Panc1 (cell line): ENCODE data around the gene FBRSL1. TPM values are rescaled to one million over a fixed set of nuclear protein-coding genes. Genes with fewer than 3 reads are reported as not detected.

Experiments used
- ATAC-seq: fragments of 200-7000 bp; cut with Tn5 transposase; 2 replicates; pipeline ENCODE4 v1.9.1; 2020; ENCODE audit warnings: mild to moderate bottlenecking, moderate library complexity
- BruUV-seq: library from RNA; stranded (reverse); fragments of 400-500 nt; replicated peaks from 2 replicates; lab custom pipeline; 2021; lab: Mats Ljungman, UMichigan
- CTCF ChIA-PET: fragments of 300-600 bp; sonication (Branson Sonifier 250); formaldehyde crosslinking; loops from one replicate; lab custom pipeline; 2022; ENCODE audit warnings: antibody characterized with exemption; lab: Charles Lee
- POLR2A ChIA-PET: fragments of 300-600 bp; sonication (Branson Sonifier 250); formaldehyde crosslinking; loops from one replicate; lab custom pipeline; 2022; ENCODE audit warnings: antibody characterized with exemption; lab: Charles Lee
- DNase-seq: peaks from one replicate; pipeline ENCODE4 v3.0.0-alpha.2; 2010; ENCODE audit warnings: low read depth, low spot score
- H3K27ac ChIP-seq: 2 replicates; pipeline ENCODE4 v1.5.1; 2011; ENCODE audit warnings: mild to moderate bottlenecking, low read length, inconsistent platforms
- H3K27me3 ChIP-seq: fragments of 200-500 bp; sonication (Bioruptor generic); 2 replicates; pipeline ENCODE4 v1.6.0; 2014; ENCODE audit warnings: low read length, inconsistent platforms; ENCODE audit not compliant: control insufficient read depth, insufficient read depth
- H3K36me3 ChIP-seq: fragments of 200-500 bp; sonication (Bioruptor generic); 2 replicates; pipeline ENCODE4 v1.5.1; 2014; ENCODE audit warnings: inconsistent platforms, mild to moderate bottlenecking, low read length, moderate library complexity; ENCODE audit not compliant: control insufficient read depth, insufficient read depth
- H3K4me1 ChIP-seq: 2 replicates; pipeline ENCODE4 v1.5.1; 2011; ENCODE audit warnings: inconsistent platforms, mild to moderate bottlenecking, low read length, moderate library complexity; ENCODE audit not compliant: control insufficient read depth, insufficient read depth
- H3K4me3 ChIP-seq, 2 experiments: 2 replicates each; pipeline ENCODE4 v1.5.1; 2011 to 2012; ENCODE audit warnings: low read depth in 2 of 2, low read length in 2 of 2, mild to moderate bottlenecking in 2 of 2, inconsistent platforms in 1 of 2, moderate library complexity in 1 of 2
- H3K9me3 ChIP-seq: fragments of 200-500 bp; sonication (Bioruptor generic); 2 replicates; pipeline ENCODE4 v1.5.1; 2014; ENCODE audit warnings: low read depth, mild to moderate bottlenecking, inconsistent platforms, low read length, moderate library complexity; ENCODE audit not compliant: control insufficient read depth, insufficient read depth
- POLR2AphosphoS5 ChIP-seq: IDR thresholded peaks from 2 replicates; pipeline ENCODE4 v1.6.1; 2012; ENCODE audit warnings: mild to moderate bottlenecking, low read depth, low read length, moderate library complexity
- SIN3A ChIP-seq: IDR thresholded peaks from 2 replicates; pipeline ENCODE4 v1.6.1; 2012; ENCODE audit warnings: low read depth, mild to moderate bottlenecking, low read length, moderate library complexity, borderline replicate concordance; ENCODE audit not compliant: insufficient read depth
- TCF7L2 ChIP-seq: IDR thresholded peaks from 2 replicates; pipeline ENCODE4 v1.6.1; 2011; ENCODE audit warnings: mild to moderate bottlenecking, low read depth, low read length, inconsistent platforms
- in situ Hi-C: cut with HindIII; loops from 2 replicates; pipeline ENCODE4 v1.10.0; 2016; ENCODE audit warnings: low sequenced_read_pairs, low pct_unique_long_range_greater_than_20kb
- intact Hi-C: fragments of 100-400 bp; cut with micrococcal nuclease; formaldehyde crosslinking; loops from one replicate; pipeline ENCODE4 v1.10.0; 2022; ENCODE audit not compliant: unreplicated experiment
- total RNA-seq: library from RNA; stranded (reverse); gene quantifications from one replicate; pipeline ENCODE4 v1.2.1, GENCODE V29; 2021; ENCODE audit not compliant: unreplicated experiment
- TF ChIP-seq, protein P1 (sequence below): fragments of 450-650 bp; IDR thresholded peaks from 2 replicates; pipeline ENCODE4 v1.5.1; 2017; ENCODE audit warnings: mild to moderate bottlenecking
- TF ChIP-seq, protein P2 (sequence below), 2 experiments: IDR thresholded peaks; 2 replicates each; pipeline ENCODE4 v1.6.1; 2011 to 2012; ENCODE audit warnings: low read depth in 2 of 2, control low read depth in 1 of 2, low read length in 1 of 2, mild to moderate bottlenecking in 1 of 2, moderate library complexity in 1 of 2; ENCODE audit not compliant: insufficient read depth in 1 of 2

The FBRSL1 gene
- total RNA-seq, 1 experiment from 2014 or later: 104 TPM

DNA sequence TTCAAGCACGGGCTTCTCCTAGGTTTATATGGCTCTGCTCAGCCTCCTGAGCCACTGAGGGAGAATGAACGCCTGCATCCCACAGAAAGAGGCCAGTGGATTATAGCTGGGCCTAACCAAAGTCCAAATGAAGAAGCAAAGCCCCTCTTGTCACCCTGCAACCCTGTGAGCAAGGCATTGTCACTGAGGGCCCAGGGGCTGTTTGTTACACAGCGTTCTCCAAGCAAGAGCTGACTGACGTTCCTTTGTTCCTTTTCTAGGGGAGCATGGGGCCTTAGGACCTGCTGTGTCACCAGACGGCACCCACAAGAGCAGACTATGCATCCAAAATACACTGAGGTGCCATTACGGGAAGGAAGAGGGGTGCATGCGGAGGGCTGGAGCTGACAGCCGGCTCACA, 4.3 kb upstream of the FBRSL1 start:
- H3K27me3 ChIP-seq: no peaks in the 10 kb centered on the region
- H3K4me3 ChIP-seq: no peak overlapping the region
- H3K36me3 ChIP-seq: no peaks in the 10 kb centered on the region
- no peak for DNase-seq
- ChIA-PET CTCF (no interaction called here), POLR2A (no interaction called here)
- H3K9me3 ChIP-seq: no peaks in the 10 kb centered on the region
- H3K27ac ChIP-seq: no peak overlapping the region
- in situ Hi-C loops: no loop called here
- no peak for ATAC-seq
- TF ChIP-seq, protein P1, sequence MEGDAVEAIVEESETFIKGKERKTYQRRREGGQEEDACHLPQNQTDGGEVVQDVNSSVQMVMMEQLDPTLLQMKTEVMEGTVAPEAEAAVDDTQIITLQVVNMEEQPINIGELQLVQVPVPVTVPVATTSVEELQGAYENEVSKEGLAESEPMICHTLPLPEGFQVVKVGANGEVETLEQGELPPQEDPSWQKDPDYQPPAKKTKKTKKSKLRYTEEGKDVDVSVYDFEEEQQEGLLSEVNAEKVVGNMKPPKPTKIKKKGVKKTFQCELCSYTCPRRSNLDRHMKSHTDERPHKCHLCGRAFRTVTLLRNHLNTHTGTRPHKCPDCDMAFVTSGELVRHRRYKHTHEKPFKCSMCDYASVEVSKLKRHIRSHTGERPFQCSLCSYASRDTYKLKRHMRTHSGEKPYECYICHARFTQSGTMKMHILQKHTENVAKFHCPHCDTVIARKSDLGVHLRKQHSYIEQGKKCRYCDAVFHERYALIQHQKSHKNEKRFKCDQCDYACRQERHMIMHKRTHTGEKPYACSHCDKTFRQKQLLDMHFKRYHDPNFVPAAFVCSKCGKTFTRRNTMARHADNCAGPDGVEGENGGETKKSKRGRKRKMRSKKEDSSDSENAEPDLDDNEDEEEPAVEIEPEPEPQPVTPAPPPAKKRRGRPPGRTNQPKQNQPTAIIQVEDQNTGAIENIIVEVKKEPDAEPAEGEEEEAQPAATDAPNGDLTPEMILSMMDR: no peak
- no peak for TF ChIP-seq SIN3A
- TF ChIP-seq POLR2AphosphoS5: no peak
- no peak for TF ChIP-seq TCF7L2
- TF ChIP-seq, protein P2, sequence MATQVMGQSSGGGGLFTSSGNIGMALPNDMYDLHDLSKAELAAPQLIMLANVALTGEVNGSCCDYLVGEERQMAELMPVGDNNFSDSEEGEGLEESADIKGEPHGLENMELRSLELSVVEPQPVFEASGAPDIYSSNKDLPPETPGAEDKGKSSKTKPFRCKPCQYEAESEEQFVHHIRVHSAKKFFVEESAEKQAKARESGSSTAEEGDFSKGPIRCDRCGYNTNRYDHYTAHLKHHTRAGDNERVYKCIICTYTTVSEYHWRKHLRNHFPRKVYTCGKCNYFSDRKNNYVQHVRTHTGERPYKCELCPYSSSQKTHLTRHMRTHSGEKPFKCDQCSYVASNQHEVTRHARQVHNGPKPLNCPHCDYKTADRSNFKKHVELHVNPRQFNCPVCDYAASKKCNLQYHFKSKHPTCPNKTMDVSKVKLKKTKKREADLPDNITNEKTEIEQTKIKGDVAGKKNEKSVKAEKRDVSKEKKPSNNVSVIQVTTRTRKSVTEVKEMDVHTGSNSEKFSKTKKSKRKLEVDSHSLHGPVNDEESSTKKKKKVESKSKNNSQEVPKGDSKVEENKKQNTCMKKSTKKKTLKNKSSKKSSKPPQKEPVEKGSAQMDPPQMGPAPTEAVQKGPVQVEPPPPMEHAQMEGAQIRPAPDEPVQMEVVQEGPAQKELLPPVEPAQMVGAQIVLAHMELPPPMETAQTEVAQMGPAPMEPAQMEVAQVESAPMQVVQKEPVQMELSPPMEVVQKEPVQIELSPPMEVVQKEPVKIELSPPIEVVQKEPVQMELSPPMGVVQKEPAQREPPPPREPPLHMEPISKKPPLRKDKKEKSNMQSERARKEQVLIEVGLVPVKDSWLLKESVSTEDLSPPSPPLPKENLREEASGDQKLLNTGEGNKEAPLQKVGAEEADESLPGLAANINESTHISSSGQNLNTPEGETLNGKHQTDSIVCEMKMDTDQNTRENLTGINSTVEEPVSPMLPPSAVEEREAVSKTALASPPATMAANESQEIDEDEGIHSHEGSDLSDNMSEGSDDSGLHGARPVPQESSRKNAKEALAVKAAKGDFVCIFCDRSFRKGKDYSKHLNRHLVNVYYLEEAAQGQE (IDR thresholded peaks at IDR 0.05; ENCODE audit: insufficient read depth in 1 of 2, low read depth in 2 of 2, low read length in 1 of 2): no peak
- H3K4me1 ChIP-seq: peaks cover 9% of the 10 kb centered on the region
- no TSS peak for BruUV-seq
- intact Hi-C loops: no loop called here

DNA sequence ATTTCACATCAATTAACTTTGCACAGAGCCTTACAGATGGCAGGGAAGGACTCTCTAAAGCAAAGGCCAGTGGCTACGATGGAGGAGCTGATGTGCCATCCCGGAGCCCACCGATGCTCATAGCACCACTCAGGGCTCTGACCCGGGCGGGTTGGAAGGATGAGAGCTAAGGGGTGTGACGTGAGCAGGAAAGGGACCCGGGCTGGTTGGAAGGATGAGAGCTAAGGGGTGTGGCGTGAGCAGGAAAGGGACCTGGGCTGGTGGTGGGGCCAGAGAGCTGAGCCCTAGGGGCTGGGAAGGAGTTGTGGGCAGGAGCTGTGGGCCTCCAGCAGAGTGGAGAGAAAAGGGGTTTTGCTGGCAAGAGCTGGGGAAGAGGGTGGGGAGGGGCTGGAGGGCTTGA, 3.8 kb upstream of the FBRSL1 start:
- Histone ChIP-seq H3K36me3 (no peaks in the 10 kb centered on the region), H3K27ac (no peak overlapping the region), H3K4me1 (peaks cover 9% of the 10 kb centered on the region), H3K4me3 (no peak overlapping the region), H3K27me3 (no peaks in the 10 kb centered on the region), H3K9me3 (no peaks in the 10 kb centered on the region)
- ATAC-seq: no peak
- in situ Hi-C loops (no loop called here), intact Hi-C loops (no loop called here)
- ChIA-PET CTCF (no interaction called here), POLR2A (no interaction called here)
- no TSS peak for BruUV-seq
- DNase-seq: no peak
- TF ChIP-seq POLR2AphosphoS5 (no peak), TCF7L2 (no peak), SIN3A (no peak)
- TF ChIP-seq, protein P1: no peak
- TF ChIP-seq, protein P2 (IDR thresholded peaks at IDR 0.05; ENCODE audit: insufficient read depth in 1 of 2, low read depth in 2 of 2, low read length in 1 of 2): no peak
